ENCODE measurements around the gene WFIKKN2. TPM values are rescaled to one million over a fixed set of nuclear protein-coding genes. Genes with fewer than 3 reads are reported as not detected.

The WFIKKN2 gene
- total and polyA plus RNA-seq, 2 of the 4 experiments (the other 2 are of a cell fraction): 0.02 TPM; not detected in 1

GRCh38 chr17:50822550-50822949, 12.8 kb upstream of the WFIKKN2 start:
- H3K4me2 ChIP-seq (ENCODE audit: low read depth, low read length): no peak overlapping the region
- intact Hi-C loops (cut with micrococcal nuclease): no loop called here
- TF ChIP-seq CHD1 (IDR thresholded peaks at IDR 0.05; ENCODE audit: low read depth, low read length) (no peak), FOS (IDR thresholded peaks at IDR 0.05; ENCODE audit: low read depth, low read length) (no peak), USF2 (IDR thresholded peaks at IDR 0.05; ENCODE audit: low read depth, low read length) (no peak)
- H3K27me3 ChIP-seq (ENCODE audit: control insufficient read depth, insufficient read depth, low read length): peaks cover 33% of the 10 kb centered on the region
- ATAC-seq (ENCODE audit: low read depth) (no peak), DNase-seq (no peak)
- CTCF ChIA-PET: no interaction called here
- no peak overlapping the region for H2BK120ac ChIP-seq (ENCODE audit: low read depth, low read length)
- no peak overlapping the region for H3K14ac ChIP-seq (replicated peaks; ENCODE audit: low read depth, low read length)
- dilution Hi-C loops (cut with HindIII; ENCODE audit: low sequenced_read_pairs, unreplicated experiment): no loop called here
- no peaks in the 10 kb centered on the region for H3K9me1 ChIP-seq (ENCODE audit: insufficient read depth, low read length)
- no CpG with 5 or more reads among the region's 2 CpGs for WGBS, 2 experiments (ENCODE audit: extremely low coverage in 2 of 2, insufficient read length in 1 of 2)
- H3K27ac ChIP-seq (ENCODE audit: insufficient read depth, low read length): no peak overlapping the region
- no peak overlapping the region for H3K4me3 ChIP-seq (ENCODE audit: insufficient read depth, low read depth, low read length)
- H4K5ac ChIP-seq (ENCODE audit: low read depth, low read length): no peak overlapping the region
- H4K8ac ChIP-seq (ENCODE audit: low read depth in 2 of 2, low read length in 2 of 2): no peak overlapping the region
- no peak overlapping the region for H2AFZ ChIP-seq (replicated peaks; ENCODE audit: low read length, poor library complexity)
- in situ Hi-C loops (cut with MboI; ENCODE audit: low sequenced_read_pairs): no loop called here
- no peaks in the 10 kb centered on the region for H3K79me1 ChIP-seq (ENCODE audit: low read depth in 1 of 2, low read length in 2 of 2)
- H3K23ac ChIP-seq (ENCODE audit: low read depth, low read length): no peak overlapping the region
- H4K20me1 ChIP-seq (ENCODE audit: insufficient read depth, low read length): no peaks in the 10 kb centered on the region
- no peak overlapping the region for H2BK15ac ChIP-seq (ENCODE audit: low read depth, low read length)
- no peak overlapping the region for H3K9ac ChIP-seq (ENCODE audit: low read depth, low read length)
- BruUV-seq (replicated peaks): no TSS peak
- no peak overlapping the region for H2BK20ac ChIP-seq (ENCODE audit: low read depth, low read length)
- H3K4ac ChIP-seq (ENCODE audit: low read depth, low read length): no peak overlapping the region
- no peaks in the 10 kb centered on the region for H3K4me1 ChIP-seq (ENCODE audit: control insufficient read depth, insufficient read depth, low read length)
- H3K9me3 ChIP-seq (ENCODE audit: control insufficient read depth, insufficient read depth, low read length): peaks cover 4% of the 10 kb centered on the region
- no peak overlapping the region for H4K91ac ChIP-seq (ENCODE audit: insufficient read depth, low read depth, low read length)
- POLR2A ChIA-PET (ENCODE audit: unreplicated experiment): no interaction called here
- H3K56ac ChIP-seq (ENCODE audit: extremely low read depth, insufficient read depth, low read length): no peak overlapping the region
- no peak overlapping the region for H2AK5ac ChIP-seq (ENCODE audit: low read depth, low read length)
- no peak overlapping the region for H2BK5ac ChIP-seq (ENCODE audit: low read depth, low read length, poor library complexity, severe bottlenecking)
- H3K36me3 ChIP-seq (ENCODE audit: control insufficient read depth, insufficient read depth, low read length): no peaks in the 10 kb centered on the region
- H2AK9ac ChIP-seq (replicated peaks; ENCODE audit: low read depth, low read length, poor library complexity): no peak overlapping the region
- H3K18ac ChIP-seq (ENCODE audit: low read depth, low read length): no peak overlapping the region

Measured in IMR-90 (cell line).